SK-N-SH treated with all-trans-retinoic acid at 6 μM for 48 hours (cell line): ENCODE results near the gene ZNF334.

Source experiments
- ARNTL ChIP-seq: fragments of 450-650 bp; formaldehyde crosslinking; IDR thresholded peaks from 2 replicates; pipeline ENCODE4 v1.5.0; 2020; ENCODE audit warnings: low read depth, mild to moderate bottlenecking, moderate library complexity, borderline replicate concordance
- CSRNP3 ChIP-seq: fragments of 250-450 bp; sonication (Bioruptor Pico); IDR thresholded peaks from 2 replicates; pipeline ENCODE4 v1.5.1; 2021; ENCODE audit warnings: mild to moderate bottlenecking, moderate library complexity
- ESRRG ChIP-seq: fragments of 250-450 bp; sonication (Bioruptor Pico); IDR thresholded peaks from 2 replicates; pipeline ENCODE4 v1.6.1; 2021; ENCODE audit warnings: mild to moderate bottlenecking
- GLIS3 ChIP-seq: fragments of 250-450 bp; sonication (Bioruptor Pico); IDR thresholded peaks from 2 replicates; pipeline ENCODE4 v1.5.0; 2020; ENCODE audit warnings: mild to moderate bottlenecking, moderate library complexity
- ISL1 ChIP-seq: fragments of 250-450 bp; sonication (Bioruptor Pico); IDR thresholded peaks from 2 replicates; pipeline ENCODE4 v2.1.2; 2022; ENCODE audit warnings: mild to moderate bottlenecking, moderate library complexity
- PATZ1 ChIP-seq: fragments of 250-450 bp; sonication (Bioruptor Pico); IDR thresholded peaks from 2 replicates; pipeline ENCODE4 v1.8.0; 2020; ENCODE audit warnings: mild to moderate bottlenecking, moderate library complexity, borderline replicate concordance
- PPARA ChIP-seq: fragments of 250-450 bp; sonication (Bioruptor Pico); IDR thresholded peaks from 2 replicates; pipeline ENCODE4 v1.5.0; 2020; ENCODE audit warnings: mild to moderate bottlenecking, borderline replicate concordance
- SNAI2 ChIP-seq: fragments of 250-450 bp; sonication (Bioruptor Pico); IDR thresholded peaks from 2 replicates; pipeline ENCODE4 v1.5.0; 2020; ENCODE audit warnings: mild to moderate bottlenecking, moderate library complexity
- ZFP30 ChIP-seq: fragments of 450-650 bp; formaldehyde crosslinking; IDR thresholded peaks from 2 replicates; pipeline ENCODE4 v1.5.0; 2022; ENCODE audit warnings: mild to moderate bottlenecking, moderate library complexity
- ZNF565 ChIP-seq: fragments of 450-650 bp; formaldehyde crosslinking; conservative IDR thresholded peaks from 2 replicates; pipeline ENCODE4 v1.5.0; 2020; ENCODE audit warnings: low read depth, mild to moderate bottlenecking, moderate library complexity

GRCh38 chr20:46461808-46462207 is 51.6 kb downstream of the ZNF334 start:
- TF ChIP-seq CSRNP3 (CRISPR knock-in tag) (no peak), ZFP30 (CRISPR knock-in tag) (no peak), GLIS3 (CRISPR knock-in tag) (no peak), ARNTL (CRISPR knock-in tag) (no peak), PPARA (CRISPR knock-in tag) (no peak), SNAI2 (no peak), ZNF565 (CRISPR knock-in tag) (no peak), ISL1 (CRISPR knock-in tag) (no peak), PATZ1 (CRISPR knock-in tag) (no peak), ESRRG (CRISPR knock-in tag) (no peak)
